ENCODE data around the gene DBN1.

DNA sequence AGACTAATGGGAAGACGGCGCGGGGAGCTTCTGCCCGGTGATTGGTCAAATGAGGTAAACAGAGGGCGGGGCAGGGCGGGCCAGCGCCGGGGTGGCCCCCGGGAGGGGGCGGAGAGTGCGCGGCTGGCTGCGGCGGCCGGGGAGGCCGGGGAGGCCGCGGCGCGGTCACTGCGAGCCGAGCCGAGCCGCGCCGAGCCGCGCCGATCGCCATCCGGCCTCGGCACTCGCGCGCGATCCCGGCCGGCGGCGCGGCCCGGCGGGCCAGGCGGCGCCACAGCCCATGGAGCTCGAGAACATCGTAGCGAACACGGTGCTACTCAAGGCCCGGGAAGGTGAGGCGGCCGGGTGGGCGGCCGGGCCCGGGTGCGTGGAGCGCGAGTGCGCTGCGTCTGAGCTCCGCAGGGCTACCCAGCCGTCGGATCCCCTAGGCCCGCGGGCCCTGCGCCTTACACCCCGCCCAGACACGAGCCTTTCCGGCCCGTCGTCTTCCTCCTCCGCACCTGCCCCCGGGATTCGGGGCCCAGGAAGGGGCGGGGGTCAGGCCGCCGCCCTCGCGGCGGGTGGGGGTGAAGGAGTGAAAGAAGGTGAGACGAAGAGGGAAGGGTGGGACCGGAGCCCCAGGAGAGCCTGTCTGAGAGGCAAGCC is 46.7 kb downstream of the DBN1 start, which contains the start of gene GRK6:
- TF ChIP-seq POLR2AphosphoS5 (IDR thresholded peaks at IDR 0.05) = no peak
- no peak for TF ChIP-seq CTCF (IDR thresholded peaks at IDR 0.05)

All from transverse colon (tissue), 4 donors.